HCT116 (cell line): ENCODE data around the gene PIGP. TPM values are rescaled to one million over a fixed set of nuclear protein-coding genes. Genes with fewer than 3 reads are reported as not detected.

Source experiments
- ATAC-seq: fragments of 200-7000 bp; cut with Tn5 transposase; 2 replicates; pipeline ENCODE4 v1.9.1; 2020; ENCODE audit warnings: mild to moderate bottlenecking, moderate library complexity
- BruUV-seq: library from RNA; stranded (reverse); fragments of 400-500 nt; replicated peaks from 2 replicates; lab custom pipeline; 2021; lab: Mats Ljungman, UMichigan
- CTCF ChIA-PET: fragments of 300-600 bp; sonication (Branson Sonifier 250); formaldehyde crosslinking; loops from one replicate; lab custom pipeline; 2021; ENCODE audit warnings: antibody characterized with exemption; lab: Charles Lee
- POLR2A ChIA-PET: fragments of 300-600, 350-600 bp; sonication (Branson Sonifier 250); formaldehyde crosslinking; loops from one replicate; lab custom pipeline; 2021; ENCODE audit warnings: antibody characterized with exemption; lab: Charles Lee
- RAD21 ChIA-PET, 2 experiments: fragments of 300-600 bp; sonication (Branson Sonifier 250); formaldehyde crosslinking; loops; one replicate each; lab custom pipeline; 2023; ENCODE audit warnings: low total read pairs in 2 of 2; ENCODE audit not compliant: uncharacterized antibody in 2 of 2, unreplicated experiment in 2 of 2, low non-redundant PET in 1 of 2; lab: Charles Lee
- DNase-seq: peaks from one replicate; pipeline ENCODE4 v3.0.0-alpha.2; 2010; ENCODE audit warnings: low read depth, low spot score
- H2AFZ ChIP-seq: fragments of 200-600 bp; shearing (Covaris generic), sonication (generic); 2 replicates; pipeline ENCODE4 v1.6.1; 2017; ENCODE audit warnings: low read depth, mixed run types, mixed read lengths, antibody characterized with exemption, low read length; ENCODE audit not compliant: poor library complexity, severe bottlenecking
- H3K27ac ChIP-seq: 2 replicates; pipeline ENCODE4 v1.5.1; 2012; ENCODE audit warnings: low read depth, low read length
- H3K27me3 ChIP-seq: fragments of 200-600 bp; sonication (generic); 2 replicates; pipeline ENCODE4 v1.6.1; 2016; ENCODE audit warnings: mixed run types, low read length, mixed read lengths; ENCODE audit not compliant: insufficient read depth
- H3K36me3 ChIP-seq, 2 experiments: fragments of 200-500 bp in 1 of 2; fragments of 200-600 bp in 1 of 2; sonication (Bioruptor generic) in 1 of 2; sonication (generic) in 1 of 2; 2 replicates each; pipeline versions ENCODE4 v1.5.1 to v1.6.1; 2014 to 2016; ENCODE audit warnings: low read length in 2 of 2, inconsistent platforms in 1 of 2, mixed read lengths in 1 of 2, mixed run types in 1 of 2; ENCODE audit not compliant: insufficient read depth in 2 of 2, control insufficient read depth in 1 of 2
- H3K4me1 ChIP-seq, 2 experiments: fragments of 200-600 bp in 1 of 2; sonication (generic) in 1 of 2; 2 replicates each; pipeline versions ENCODE4 v1.5.1 to v1.6.1; 2012 to 2017; ENCODE audit warnings: low read length in 2 of 2, inconsistent platforms in 1 of 2, mild to moderate bottlenecking in 1 of 2, mixed read lengths in 1 of 2, mixed run types in 1 of 2, moderate library complexity in 1 of 2; ENCODE audit not compliant: insufficient read depth in 2 of 2, control insufficient read depth in 1 of 2
- H3K4me2 ChIP-seq: fragments of 200-600 bp; sonication (generic); 2 replicates; pipeline ENCODE4 v1.6.1; 2017; ENCODE audit warnings: mixed run types, low read length, mixed read lengths
- H3K4me3 ChIP-seq, 2 experiments: fragments of 200-600 bp in 1 of 2; sonication (generic) in 1 of 2; replicated peaks in 1 of 2; 2 replicates each; pipeline ENCODE4 v1.5.1; 2011 to 2016; ENCODE audit warnings: low read length in 2 of 2, control low read depth in 1 of 2, low read depth in 1 of 2, mild to moderate bottlenecking in 1 of 2, mixed read lengths in 1 of 2, mixed run types in 1 of 2
- H3K79me2 ChIP-seq: fragments of 200-600 bp; sonication (generic); 2 replicates; pipeline ENCODE4 v1.6.1; 2017; ENCODE audit warnings: mild to moderate bottlenecking, mixed run types, low read length, moderate library complexity, mixed read lengths; ENCODE audit not compliant: insufficient read depth
- H3K9ac ChIP-seq: fragments of 200-600 bp; sonication (generic); 2 replicates; pipeline ENCODE4 v1.6.1; 2016; ENCODE audit warnings: low read length, mixed read lengths
- H3K9me2 ChIP-seq: fragments of 200-600 bp; sonication (generic), shearing (Covaris generic); 2 replicates; pipeline ENCODE4 v1.6.1; 2017; ENCODE audit warnings: mixed run types, mild to moderate bottlenecking, moderate library complexity; ENCODE audit not compliant: insufficient read depth
- H3K9me3 ChIP-seq, 2 experiments: fragments of 200-500 bp in 1 of 2; fragments of 200-600 bp in 1 of 2; sonication (Bioruptor generic) in 1 of 2; sonication (generic) in 1 of 2; 2 replicates each; pipeline ENCODE4 v1.6.1; 2014 to 2017; ENCODE audit warnings: low read length in 2 of 2, mixed read lengths in 2 of 2, inconsistent platforms in 1 of 2, low read depth in 1 of 2, mild to moderate bottlenecking in 1 of 2, mixed run types in 1 of 2, moderate library complexity in 1 of 2; ENCODE audit not compliant: control insufficient read depth in 1 of 2, insufficient read depth in 1 of 2
- H4K20me1 ChIP-seq: fragments of 200-600 bp; sonication (generic), shearing (Covaris generic); 2 replicates; pipeline ENCODE4 v1.6.1; 2017; ENCODE audit warnings: mixed run types, mild to moderate bottlenecking, moderate library complexity; ENCODE audit not compliant: insufficient read depth
- CBX3 ChIP-seq: IDR thresholded peaks from 2 replicates; pipeline ENCODE4 v1.6.1; 2012; ENCODE audit warnings: low read depth
- CEBPB ChIP-seq: IDR thresholded peaks from 2 replicates; pipeline ENCODE4 v1.6.1; 2012; ENCODE audit warnings: low read depth
- EGR1 ChIP-seq: IDR thresholded peaks from 2 replicates; pipeline ENCODE4 v1.6.1; 2012; ENCODE audit warnings: low read depth
- ELF1 ChIP-seq: IDR thresholded peaks from 2 replicates; pipeline ENCODE4 v1.6.1; 2012; ENCODE audit warnings: low read depth, borderline replicate concordance
- EZH2phosphoT487 ChIP-seq: fragments of 200-600 bp; IDR thresholded peaks from 2 replicates; pipeline ENCODE4 v1.6.1; 2018; ENCODE audit warnings: antibody characterized with exemption, borderline replicate concordance
- JUND ChIP-seq: IDR thresholded peaks from 2 replicates; pipeline ENCODE4 v1.6.1; 2012
- POLR2A ChIP-seq: IDR thresholded peaks from 2 replicates; pipeline ENCODE4 v1.7.0; 2011; ENCODE audit warnings: borderline replicate concordance; ENCODE audit not compliant: insufficient read depth, insufficient read length; ENCODE audit errors: extremely low read depth
- RAD21 ChIP-seq: IDR thresholded peaks from 2 replicates; pipeline ENCODE4 v1.6.1; 2012; ENCODE audit warnings: low read depth, mild to moderate bottlenecking
- SRF ChIP-seq: IDR thresholded peaks from 2 replicates; pipeline ENCODE4 v1.6.1; 2012; ENCODE audit warnings: low read depth
- TCF7L2 ChIP-seq: IDR thresholded peaks from 2 replicates; pipeline ENCODE4 v1.7.0; 2011; ENCODE audit warnings: borderline replicate concordance, inconsistent platforms; ENCODE audit not compliant: insufficient read depth, insufficient read length; ENCODE audit errors: extremely low read depth
- YY1 ChIP-seq: IDR thresholded peaks from 2 replicates; pipeline ENCODE4 v1.6.1; 2011; ENCODE audit warnings: low read length, low read depth, moderate library complexity, mild to moderate bottlenecking; ENCODE audit not compliant: insufficient replicate concordance; ENCODE audit errors: extremely low read depth
- ZBTB33 ChIP-seq: IDR thresholded peaks from 2 replicates; pipeline ENCODE4 v1.6.1; 2011; ENCODE audit warnings: mild to moderate bottlenecking, low read length, moderate library complexity; ENCODE audit not compliant: insufficient replicate concordance; ENCODE audit errors: extremely low read depth
- ZNF274 ChIP-seq: fragments of 200-500 bp; sonication (Bioruptor generic); IDR thresholded peaks from 2 replicates; pipeline ENCODE4 v1.6.1; 2014; ENCODE audit warnings: mild to moderate bottlenecking, low read depth, low read length, inconsistent platforms
- intact Hi-C: fragments of 100-400 bp; cut with micrococcal nuclease; formaldehyde crosslinking; loops from 2 replicates; pipeline ENCODE4 v1.10.0; 2022
- total RNA-seq: library from RNA; stranded (reverse); gene quantifications from one replicate; pipeline ENCODE4 v1.2.1, GENCODE V29; 2021; ENCODE audit not compliant: unreplicated experiment

PIGP gene
- total RNA-seq, 1 experiment from 2014 or later = 23.5 TPM

- Histone ChIP-seq H3K79me2 (no peaks in the 10 kb centered on the region), H2AFZ (no peak overlapping the region), H4K20me1 (no peaks in the 10 kb centered on the region), H3K9ac (no peak overlapping the region), H3K4me2 (no peak overlapping the region), H3K36me3 (no peaks in the 10 kb centered on the region), H3K4me1 (peaks cover 5 to 13% of the 10 kb centered on the region in 2 experiments), H3K27me3 (no peaks in the 10 kb centered on the region), H3K9me2 (no peaks in the 10 kb centered on the region), H3K9me3 (no peaks in the 10 kb centered on the region), H3K4me3 (no peak overlapping the region), H3K27ac (no peak overlapping the region)
- ChIA-PET POLR2A (no interaction called here), RAD21 (no interaction called here), CTCF (interaction anchor here (1.4 kb wide), 1 partner anchor 36 kb away, joined by 4 read pairs; no protein-coding TSS in a partner anchor)
- no TSS peak for BruUV-seq
- DNase-seq (no peak), ATAC-seq (no peak)
- TF ChIP-seq EZH2phosphoT487 = no peak
- TF ChIP-seq CEBPB = no peak
- no peak for TF ChIP-seq ZBTB33
- no peak for TF ChIP-seq EGR1
- TF ChIP-seq YY1 = no peak
- TF ChIP-seq POLR2A = no peak
- no peak for TF ChIP-seq SRF
- intact Hi-C loops = no loop called here
These were observed 27.3 kb downstream of the PIGP start for GRCh38 chr21:37045556-37045955.

GRCh38 chr21:37045149-37045548, 27.7 kb downstream of the PIGP start:
- peaks cover 5 to 13% of the 10 kb centered on the region in 2 experiments for H3K4me1 ChIP-seq
- no peaks in the 10 kb centered on the region for H3K36me3 ChIP-seq
- ATAC-seq (no peak), DNase-seq (no peak)
- no peak for TF ChIP-seq EZH2phosphoT487
- TF ChIP-seq SRF = no peak
- TF ChIP-seq ZNF274 = no peak
- no peak for TF ChIP-seq RAD21
- TF ChIP-seq CBX3 = no peak
- no peak for TF ChIP-seq JUND
- TF ChIP-seq ZBTB33 = no peak
- no peak for TF ChIP-seq TCF7L2
- TF ChIP-seq ELF1 = no peak
- intact Hi-C loops = no loop called here
- ChIA-PET POLR2A (no interaction called here), CTCF (no interaction called here), RAD21 (no interaction called here)
- no peaks in the 10 kb centered on the region for H3K9me2 ChIP-seq
- H2AFZ ChIP-seq = no peak overlapping the region
- H3K4me3 ChIP-seq = no peak overlapping the region
- no peak overlapping the region for H3K27ac ChIP-seq
- no peak overlapping the region for H3K9ac ChIP-seq
- H3K9me3 ChIP-seq = no peaks in the 10 kb centered on the region
- H3K27me3 ChIP-seq = no peaks in the 10 kb centered on the region
- no TSS peak for BruUV-seq
- no peaks in the 10 kb centered on the region for H4K20me1 ChIP-seq
- H3K79me2 ChIP-seq = no peaks in the 10 kb centered on the region
- no peak overlapping the region for H3K4me2 ChIP-seq
